GM19193 (cell line): ENCODE data around the gene MRGPRF.

Experiments used
- POLR2A ChIP-seq: IDR thresholded peaks from 4 replicates; pipeline ENCODE4 v1.6.1; 2011; ENCODE audit not compliant: insufficient read depth, insufficient read length; ENCODE audit errors: extremely low read depth

The MRGPRF gene

DNA sequence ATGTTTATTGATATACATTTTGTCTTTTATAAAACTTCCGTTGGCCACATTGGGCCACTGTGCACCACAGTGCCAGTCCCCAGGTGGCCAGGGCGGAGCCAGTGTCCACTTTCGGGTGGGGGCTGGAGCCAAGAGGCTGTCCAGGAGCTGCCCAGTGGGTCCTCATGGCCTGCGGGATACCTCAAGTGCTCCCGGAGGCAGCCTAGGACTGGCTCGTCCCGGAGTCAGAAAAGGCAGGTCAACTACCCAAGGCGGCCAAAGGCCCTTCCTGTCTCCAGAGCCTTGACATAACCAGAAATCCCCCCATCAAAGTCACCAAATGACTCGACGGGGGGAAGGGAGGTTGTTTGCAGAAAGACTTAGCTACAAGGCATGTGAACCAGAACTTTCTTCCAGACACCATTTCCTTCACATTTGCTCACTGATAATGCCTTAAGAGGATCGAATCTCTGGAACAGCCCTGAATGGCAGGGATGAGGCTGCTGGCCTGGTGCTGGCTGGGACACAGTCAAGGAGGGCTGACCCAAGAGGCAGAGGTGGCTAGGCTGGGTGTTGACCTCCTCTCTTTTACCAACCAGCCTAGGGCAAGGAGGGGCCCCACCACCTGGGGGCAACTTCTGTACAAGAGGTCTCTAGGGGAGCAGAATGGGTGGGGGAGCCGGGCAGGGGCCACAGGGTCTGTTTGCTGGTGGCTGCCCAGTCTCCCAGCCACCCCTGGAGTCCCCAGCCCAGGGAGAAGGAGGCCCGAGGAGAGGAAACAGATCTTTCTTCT, 8.4 kb downstream of the MRGPRF start:
- no peak for TF ChIP-seq POLR2A

DNA sequence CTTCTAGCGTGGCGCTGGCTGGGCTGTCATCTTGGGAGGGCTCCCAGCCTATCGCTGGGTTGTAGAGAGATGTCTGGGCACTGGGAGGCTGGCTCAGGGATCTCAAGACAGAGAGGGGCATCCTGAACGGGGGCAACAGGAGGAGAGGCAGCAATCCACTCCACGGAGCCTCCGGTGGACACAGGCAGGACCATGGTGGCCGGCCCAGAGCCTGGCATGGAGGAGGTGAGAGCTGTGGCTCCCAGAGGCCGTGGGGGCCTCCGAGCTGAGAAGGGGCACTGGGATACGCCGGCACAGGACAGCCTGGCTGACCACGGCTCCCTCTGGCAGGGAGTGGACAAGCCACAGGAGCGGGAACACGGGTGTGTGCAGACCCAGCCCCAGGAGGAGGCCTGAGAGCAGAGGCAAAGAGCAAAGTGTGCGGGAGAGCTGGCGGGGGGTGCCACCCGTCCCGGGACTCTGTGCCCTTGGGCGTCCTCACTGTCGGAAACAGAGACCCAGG, 9.1 kb downstream of the MRGPRF start:
- no peak for TF ChIP-seq POLR2A

DNA sequence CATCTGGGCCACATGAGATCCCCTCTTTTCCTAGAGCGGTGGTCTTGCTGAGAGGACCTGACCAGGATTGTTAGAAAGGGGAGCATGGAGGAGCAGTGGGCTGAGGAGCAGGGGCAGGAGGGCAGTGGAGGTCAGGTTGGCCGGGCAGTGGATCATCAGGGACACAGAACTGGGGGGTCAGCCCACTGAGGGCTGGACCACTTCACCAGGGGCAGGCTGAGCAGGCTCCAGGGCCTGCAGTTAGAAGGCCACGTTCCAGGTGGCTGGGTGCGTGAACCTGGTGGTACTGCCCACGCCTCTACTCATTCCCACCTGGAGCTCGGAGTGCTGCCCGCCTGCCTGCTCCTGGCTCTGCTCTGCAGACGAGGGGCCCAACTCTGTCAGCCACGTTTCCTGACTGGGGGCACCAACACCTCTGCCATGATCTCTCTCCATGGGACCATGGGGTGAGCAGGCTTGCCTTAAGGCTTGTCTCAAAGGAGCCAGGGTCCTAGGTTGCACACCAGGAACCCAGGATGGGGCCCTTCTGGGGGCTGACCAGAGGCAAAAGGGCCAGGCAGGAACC, 9.7 kb downstream of the MRGPRF start:
- TF ChIP-seq POLR2A: no peak

DNA sequence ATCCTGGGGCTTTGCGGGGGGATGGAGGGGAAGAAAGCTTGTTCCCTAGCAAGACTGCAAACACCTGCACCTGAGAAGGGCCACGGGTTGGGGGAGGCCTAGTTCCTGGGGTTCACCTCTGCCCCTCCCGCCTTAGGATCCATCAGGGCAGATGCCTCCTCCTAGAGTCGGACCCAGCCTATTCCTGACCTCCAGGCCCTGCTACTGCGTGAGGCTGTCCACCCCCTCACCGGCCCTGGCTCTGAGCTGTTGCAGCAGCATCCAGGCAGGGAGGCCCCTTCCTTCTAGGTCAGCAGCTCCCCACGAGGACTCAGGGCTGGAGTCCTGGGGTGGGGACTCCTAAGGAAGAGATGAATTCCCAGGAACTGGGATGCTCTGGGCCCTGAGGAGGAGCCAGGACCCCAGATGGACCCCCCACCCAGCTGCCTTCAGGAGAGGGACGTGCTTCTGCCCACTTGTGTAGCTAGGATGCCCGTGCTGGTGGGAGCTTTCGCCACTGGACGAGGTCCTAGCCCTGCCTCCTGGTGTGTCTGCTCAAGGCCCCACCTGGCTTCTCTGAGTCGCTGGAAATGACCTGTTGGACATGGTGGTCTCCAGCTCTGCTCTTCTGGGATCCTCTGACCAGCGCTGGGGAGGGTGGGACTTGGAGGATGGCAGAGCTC, 10.3 kb downstream of the MRGPRF start:
- no peak for TF ChIP-seq POLR2A

DNA sequence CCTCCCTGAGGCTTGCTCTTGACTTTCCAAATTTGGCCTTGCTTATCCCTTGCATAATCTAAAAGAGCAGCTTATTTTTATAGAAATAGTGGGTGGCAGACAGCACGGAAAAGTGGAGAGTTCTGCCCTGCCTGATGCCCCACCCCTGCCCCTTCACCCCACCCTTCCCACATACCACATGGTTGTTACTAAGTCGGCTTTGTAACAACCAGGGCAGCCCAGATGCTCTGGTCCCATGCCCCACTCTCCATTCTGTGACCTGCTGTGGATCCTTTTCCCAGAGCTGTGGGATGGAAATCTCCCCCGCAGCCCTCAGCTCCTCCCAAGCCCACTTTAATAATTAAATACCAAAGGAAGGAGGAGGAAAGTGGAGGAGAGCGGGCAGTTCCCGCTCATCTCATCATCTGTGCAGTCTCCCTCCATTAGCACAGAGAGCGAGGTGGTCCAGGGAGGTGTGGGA, 10.9 kb downstream of the MRGPRF start:
- TF ChIP-seq POLR2A: no peak

DNA sequence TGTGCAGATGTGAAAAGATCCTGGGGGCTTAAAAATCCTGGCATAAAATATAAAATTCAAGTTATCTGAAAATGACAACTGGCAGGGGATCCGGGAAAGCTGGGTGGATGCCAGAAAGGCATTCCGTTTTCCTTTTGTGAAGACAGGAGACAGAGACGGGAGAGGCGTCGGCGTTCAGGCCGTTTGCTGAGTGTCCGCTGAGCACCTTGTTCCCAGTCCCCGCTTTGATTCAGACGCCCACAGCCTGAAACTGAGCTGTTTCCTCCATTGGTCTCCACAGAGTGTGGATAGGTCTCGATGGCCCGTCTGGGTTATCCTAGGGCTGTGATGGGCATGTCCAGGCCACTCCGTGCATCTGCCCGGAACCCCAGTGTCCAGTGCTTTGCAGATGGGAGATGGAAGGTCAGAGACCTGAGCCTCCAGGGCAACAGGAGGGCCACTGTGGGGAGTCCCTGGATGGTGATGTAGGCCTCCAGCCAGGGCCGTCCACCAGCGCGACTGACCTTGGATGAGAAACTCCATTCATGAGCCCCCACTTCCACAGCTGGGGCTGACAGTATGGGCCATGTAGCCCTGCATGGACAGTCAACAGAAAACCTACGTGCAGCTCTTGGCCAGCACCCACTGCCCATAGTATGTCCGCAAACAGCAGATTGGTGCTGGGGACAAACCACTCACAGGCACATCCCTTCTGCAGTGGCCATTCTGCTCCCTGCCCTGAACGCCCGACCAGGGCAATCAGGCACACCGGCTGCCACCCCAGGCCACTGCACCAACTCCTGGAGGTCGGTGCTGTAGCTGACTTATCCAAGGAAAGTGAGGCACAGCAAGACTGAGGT, 11.6 kb downstream of the MRGPRF start:
- no peak for TF ChIP-seq POLR2A

DNA sequence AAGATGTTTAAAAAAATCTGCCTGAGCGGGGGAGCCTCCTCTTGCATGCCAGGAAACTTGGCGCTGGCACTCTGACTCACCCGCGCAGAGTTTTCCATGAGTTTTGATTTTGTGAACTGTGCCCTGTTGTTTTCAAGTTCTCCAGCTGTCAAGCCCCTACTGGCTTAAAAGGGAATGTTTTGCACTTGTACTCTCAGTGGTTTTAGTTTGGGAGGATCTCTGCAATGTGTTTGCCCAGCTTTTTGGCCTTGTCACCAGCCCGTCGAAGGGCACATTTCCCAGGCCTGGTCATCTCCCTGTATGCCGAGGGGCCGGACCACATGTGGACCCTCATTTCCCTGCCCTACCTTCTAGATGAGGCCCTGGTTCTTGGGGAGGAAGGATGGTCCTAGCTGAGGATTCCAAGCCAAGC, 12.2 kb downstream of the MRGPRF start:
- no peak for TF ChIP-seq POLR2A

DNA sequence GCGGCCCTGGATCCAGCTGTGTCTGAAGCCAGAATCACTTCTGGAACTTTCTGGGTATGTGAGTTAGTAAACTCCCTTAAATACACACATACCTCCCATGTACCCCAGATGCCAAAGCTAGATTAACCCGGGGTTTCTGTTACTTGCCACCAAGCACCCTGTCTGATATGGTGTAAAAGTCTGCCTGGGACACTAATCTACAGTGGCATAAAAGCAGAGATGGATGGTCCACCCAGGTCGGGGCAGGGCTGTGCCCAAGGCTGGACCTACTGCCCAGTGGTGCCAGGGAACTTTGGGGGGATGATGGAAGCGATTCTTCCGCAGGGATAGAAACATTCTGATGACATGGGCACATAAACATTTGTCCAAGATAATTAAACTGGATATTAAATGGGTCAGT, 12.7 kb downstream of the MRGPRF start:
- no peak for TF ChIP-seq POLR2A

DNA sequence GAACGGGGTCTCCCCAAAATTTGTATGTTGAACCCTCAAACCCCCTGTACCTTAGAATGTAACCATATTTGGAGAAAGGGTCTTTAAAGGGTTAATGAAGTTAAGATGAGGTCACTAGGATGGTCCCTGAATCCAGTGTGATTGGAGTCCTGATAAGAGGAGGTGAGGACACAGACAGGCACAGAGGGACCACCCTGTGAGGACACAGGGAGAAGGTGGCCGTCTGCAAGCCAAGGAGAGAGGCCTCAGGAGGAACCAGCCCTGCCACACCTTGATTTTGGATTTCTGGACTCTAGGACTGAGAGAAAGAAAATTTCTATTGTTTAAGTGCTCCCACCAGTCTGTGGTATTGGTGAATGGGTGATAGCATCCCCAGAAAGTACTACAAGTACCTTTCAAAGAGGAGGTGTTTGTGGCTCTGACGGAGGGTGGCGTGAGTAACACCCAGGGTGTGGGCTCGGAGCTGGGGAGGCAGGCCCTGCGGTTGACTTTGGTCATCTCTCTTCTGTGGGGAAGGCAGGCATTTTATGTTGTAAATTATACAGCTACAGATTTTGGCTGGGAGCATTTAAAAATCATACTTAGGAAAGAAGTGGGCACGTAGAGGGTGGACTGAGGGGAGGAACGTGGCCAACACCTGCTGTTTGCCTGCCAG, 13.8 kb downstream of the MRGPRF start:
- TF ChIP-seq POLR2A: no peak

DNA sequence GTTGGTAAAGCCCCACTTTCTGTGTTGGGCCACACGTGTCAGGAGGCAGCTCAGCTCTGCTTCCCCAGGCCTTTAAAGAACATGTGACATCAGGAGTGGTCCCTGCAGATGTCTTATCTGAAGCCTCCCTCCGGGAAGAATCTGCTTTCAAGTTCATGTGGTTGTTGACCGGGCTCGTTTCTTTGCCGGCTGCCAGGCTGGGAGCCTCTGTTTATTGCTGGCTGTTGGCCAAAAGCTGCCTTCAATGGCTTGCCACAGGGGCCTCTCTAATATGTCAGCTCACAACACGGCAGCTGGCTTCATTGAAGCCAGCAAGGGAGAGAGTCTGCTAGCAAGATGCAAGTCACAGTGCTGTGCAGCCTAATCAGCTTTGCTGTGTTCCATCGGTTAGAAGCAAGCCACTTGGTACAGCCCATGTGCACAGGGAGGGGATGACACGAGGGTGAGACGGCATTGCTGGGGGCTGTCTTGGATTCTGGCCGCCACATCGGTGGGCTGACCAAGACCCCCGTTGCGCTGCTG, 14.6 kb downstream of the MRGPRF start:
- no peak for TF ChIP-seq POLR2A

DNA sequence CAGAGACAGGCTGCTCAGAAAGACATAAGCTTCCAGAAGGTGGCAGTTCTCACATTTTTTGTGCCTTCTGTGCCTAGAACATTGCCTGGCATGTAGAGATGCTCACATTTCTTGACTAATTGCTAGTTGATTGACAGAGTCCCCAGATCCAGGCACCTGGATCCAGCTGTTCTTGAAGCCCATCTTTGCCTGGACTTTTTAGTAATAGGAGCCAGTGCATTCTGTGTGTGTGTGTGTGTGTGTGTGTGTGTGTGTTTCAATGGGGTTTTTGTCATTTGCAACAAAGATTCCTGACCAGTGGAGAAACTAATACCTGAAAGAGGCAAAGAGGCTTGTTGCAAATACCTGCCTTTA, 15.1 kb downstream of the MRGPRF start:
- TF ChIP-seq POLR2A: no peak

DNA sequence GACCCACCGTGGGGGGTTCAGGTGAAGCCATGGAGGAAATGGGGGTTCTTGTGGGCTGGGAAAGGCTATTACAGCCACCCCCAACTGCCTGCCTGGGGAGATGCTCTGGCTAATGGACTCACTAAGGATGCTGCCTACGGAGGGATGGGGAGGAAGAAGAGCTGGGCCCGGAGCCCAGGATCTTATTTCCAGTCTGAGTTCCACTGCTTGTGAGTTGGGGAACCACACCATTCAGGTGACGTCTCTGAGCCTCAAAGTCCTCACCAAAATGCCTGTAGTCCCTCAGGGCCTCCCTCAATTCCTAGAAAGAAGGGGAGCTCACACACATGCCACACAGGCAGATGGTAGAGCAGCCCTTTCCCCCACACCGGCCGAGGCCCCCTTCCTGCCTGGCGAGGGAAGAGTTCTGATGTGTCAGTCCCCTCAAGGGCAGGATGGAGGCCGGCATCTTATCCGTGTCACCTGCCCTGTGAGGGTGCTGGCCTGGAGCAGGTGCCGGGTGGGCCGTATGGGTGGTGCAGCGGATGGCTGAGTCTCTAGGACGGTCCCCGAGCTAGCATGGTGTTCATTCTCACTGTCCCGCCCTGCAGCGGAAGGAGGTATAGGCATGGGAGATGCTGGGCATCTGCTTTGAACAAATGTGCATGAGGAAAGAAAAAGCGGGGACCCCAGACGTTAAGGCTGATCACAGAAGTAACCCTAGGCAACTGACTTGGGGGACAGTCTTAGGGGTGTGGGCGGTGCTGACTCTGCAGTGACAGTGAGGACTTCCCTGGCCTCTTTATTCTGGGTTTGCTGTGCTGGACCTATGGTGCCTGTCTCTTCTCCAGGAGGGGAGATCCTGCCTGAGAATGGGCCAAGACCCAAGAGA, 15.7 kb downstream of the MRGPRF start:
- TF ChIP-seq POLR2A: no peak

DNA sequence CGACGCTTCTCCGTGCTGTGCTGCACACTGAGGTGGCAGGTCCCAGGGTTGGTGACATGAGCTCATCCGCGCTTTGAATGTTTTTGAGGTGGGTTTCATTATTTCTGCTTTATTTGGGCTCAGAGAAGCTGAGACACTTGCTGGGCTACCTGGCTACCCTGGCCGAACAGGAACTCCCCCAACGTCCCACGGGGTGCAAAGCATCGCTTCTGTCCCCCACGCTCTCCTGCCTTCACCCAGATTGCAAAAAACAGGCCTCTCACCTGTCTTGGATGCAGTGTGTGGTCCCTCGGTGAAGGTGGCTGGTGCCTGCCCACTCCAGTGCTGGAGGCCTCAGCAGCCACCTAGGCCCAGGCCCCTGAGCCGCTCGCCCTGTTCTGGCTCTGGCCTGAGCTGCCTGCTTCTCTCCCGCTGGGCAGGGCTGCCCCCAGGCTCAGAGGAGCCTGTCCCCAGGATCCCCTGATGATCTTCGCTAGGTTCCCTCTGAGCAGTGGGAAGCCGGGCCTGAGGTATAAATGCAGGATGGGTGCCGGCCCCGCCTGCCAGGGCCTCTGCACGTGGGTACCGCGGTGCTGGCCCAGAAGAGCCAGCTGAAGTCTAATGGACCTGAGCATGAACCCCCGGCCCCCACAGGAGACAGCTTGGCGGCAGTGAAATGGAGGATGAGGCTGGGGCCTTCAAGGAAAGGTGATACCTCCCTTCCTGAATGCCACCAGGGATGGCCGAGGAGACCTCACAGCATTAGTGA, 16.5 kb downstream of the MRGPRF start:
- no peak for TF ChIP-seq POLR2A
